ENCODE measurements around the gene UCK1. TPM values are rescaled to one million over a fixed set of nuclear protein-coding genes. Genes with fewer than 3 reads are reported as not detected.

The UCK1 gene
- total and polyA plus RNA-seq, 8 donors: 9.9 to 143 (median 31.6) TPM

- no peak for TF ChIP-seq POLR2A (IDR thresholded peaks at IDR 0.05)
- peaks cover 96 to 100% (median 100%) of the 10 kb centered on the region in 4 donors for H3K36me3 ChIP-seq
- intact Hi-C loops (cut with DNase I; ENCODE audit: low total_unique reads): no loop called here
- H3K4me1 ChIP-seq: no peaks in the 10 kb centered on the region
- DNase-seq: no peak
- H3K9me3 ChIP-seq: no peaks in the 10 kb centered on the region
- H3K4me3 ChIP-seq: no peak overlapping the region
- H3K27me3 ChIP-seq: no peaks in the 10 kb centered on the region
- 72 to 74% (median 74%) methylated on average over 8 of the region's 8 CpGs for WGBS, 5 donors
- no peak overlapping the region for H3K27ac ChIP-seq
These were observed 40.5 kb downstream of the UCK1 start for GRCh38 chr9:131490514-131490913.

- Histone ChIP-seq H3K9me3 (no peaks in the 10 kb centered on the region), H3K4me3 (no peak overlapping the region), H3K27me3 (no peaks in the 10 kb centered on the region), H3K4me1 (peaks cover 0 to 10% (median 2%) of the 10 kb centered on the region in 4 donors), H3K27ac (no peak overlapping the region), H3K36me3 (peaks cover 100% of the 10 kb centered on the region in 4 donors)
- TF ChIP-seq EP300 (IDR thresholded peaks at IDR 0.05): no peak
- DNase-seq: no peak
- 72 to 87% (median 83%) methylated on average over 4 to 14 of the region's 14 CpGs for WGBS, 5 donors
- intact Hi-C loops (cut with DNase I; ENCODE audit: low total_unique reads): loop anchor here (5.0 kb wide), 1 partner anchor 135 kb away; no protein-coding TSS in a partner anchor
These were observed 43.4 kb downstream of the UCK1 start for GRCh38 chr9:131487621-131488031.

GRCh38 chr9:131487001-131487400 lies 44.1 kb downstream of the UCK1 start:
- TF ChIP-seq POLR2A (IDR thresholded peaks at IDR 0.05) (no peak), POLR2AphosphoS5 (IDR thresholded peaks at IDR 0.05) (no peak)
- H3K36me3 ChIP-seq: peaks cover 100% of the 10 kb centered on the region in 4 donors
- H3K9me3 ChIP-seq: no peaks in the 10 kb centered on the region
- 88 to 91% (median 90%) methylated on average over 9 of the region's 9 CpGs for WGBS, 5 donors
- DNase-seq: no peak
- H3K27ac ChIP-seq: no peak overlapping the region
- H3K27me3 ChIP-seq: no peaks in the 10 kb centered on the region
- intact Hi-C loops (cut with DNase I; ENCODE audit: low total_unique reads): loop anchor here (5.0 kb wide), 1 partner anchor 135 kb away; no protein-coding TSS in a partner anchor
- H3K4me1 ChIP-seq: peaks cover 0 to 10% (median 2%) of the 10 kb centered on the region in 4 donors
- no peak overlapping the region for H3K4me3 ChIP-seq

GRCh38 chr9:131485728-131486422 lies 45.2 kb downstream of the UCK1 start:
- Histone ChIP-seq H3K27ac (no peak overlapping the region), H3K36me3 (peaks cover 95 to 100% (median 99%) of the 10 kb centered on the region in 4 donors), H3K9me3 (no peaks in the 10 kb centered on the region), H3K4me1 (peaks cover 0 to 10% (median 2%) of the 10 kb centered on the region in 4 donors), H3K4me3 (no peak overlapping the region), H3K27me3 (no peaks in the 10 kb centered on the region)
- WGBS, 5 donors: 81 to 89% (median 83%) methylated on average over 17 to 19 of the region's 19 CpGs
- DNase-seq: peak in 1 of 2 donors; percentile 37
- TF ChIP-seq EP300 (IDR thresholded peaks at IDR 0.05): no peak
- intact Hi-C loops (cut with DNase I; ENCODE audit: low total_unique reads): loop anchor here (5.0 kb wide), 1 partner anchor 134 kb away; no protein-coding TSS in a partner anchor

GRCh38 chr9:131485206-131485605 lies 45.9 kb downstream of the UCK1 start:
- WGBS, 5 donors: 76 to 89% (median 87%) methylated on average over 11 to 12 of the region's 12 CpGs
- H3K27me3 ChIP-seq: no peaks in the 10 kb centered on the region
- H3K4me1 ChIP-seq: peaks cover 0 to 10% (median 2%) of the 10 kb centered on the region in 4 donors
- no peak for DNase-seq
- peaks cover 94 to 100% (median 98%) of the 10 kb centered on the region in 4 donors for H3K36me3 ChIP-seq
- H3K4me3 ChIP-seq: no peak overlapping the region
- intact Hi-C loops (cut with DNase I; ENCODE audit: low total_unique reads): loop anchor here (5.0 kb wide), 1 partner anchor 133 kb away; no protein-coding TSS in a partner anchor
- H3K9me3 ChIP-seq: no peaks in the 10 kb centered on the region
- no peak overlapping the region for H3K27ac ChIP-seq
- TF ChIP-seq POLR2A (IDR thresholded peaks at IDR 0.05): no peak
- TF ChIP-seq CTCF (IDR thresholded peaks at IDR 0.05): no peak
- TF ChIP-seq EP300 (IDR thresholded peaks at IDR 0.05): no peak

- Histone ChIP-seq H3K9me3 (no peaks in the 10 kb centered on the region), H3K27ac (peak overlapping the region in 1 of 5 donors; percentile 64), H3K4me3 (no peak overlapping the region), H3K4me1 (peaks cover 0 to 10% (median 2%) of the 10 kb centered on the region in 4 donors), H3K27me3 (no peaks in the 10 kb centered on the region), H3K36me3 (peaks cover 92 to 100% (median 98%) of the 10 kb centered on the region in 4 donors)
- no peak for DNase-seq
- WGBS, 5 donors: 91 to 95% (median 94%) methylated on average over 14 to 15 of the region's 15 CpGs
- TF ChIP-seq POLR2AphosphoS5 (IDR thresholded peaks at IDR 0.05) (no peak), POLR2A (IDR thresholded peaks at IDR 0.05) (no peak), EP300 (IDR thresholded peaks at IDR 0.05) (no peak), CTCF (IDR thresholded peaks at IDR 0.05) (no peak)
- intact Hi-C loops (cut with DNase I; ENCODE audit: low total_unique reads): loop anchor here (5.0 kb wide), 1 partner anchor 132 kb away; no protein-coding TSS in a partner anchor
These were observed 46.4 kb downstream of the UCK1 start for GRCh38 chr9:131484560-131485185.

Measured in stomach (tissue), 9 donors.